Activated CD8-positive, alpha-beta T cell treated with anti-CD3 and anti-CD28 coated beads, Interleukin-2, amount 10 ng/mL, durations not matched to agents 7 days and 5 days (primary cell): ENCODE data around the gene DPP10. TPM values are rescaled to one million over a fixed set of nuclear protein-coding genes. Genes with fewer than 3 reads are reported as not detected.

Experiments used
- ATAC-seq: fragments of 150-1000 bp; cut with Tn5 transposase; one replicate; pipeline ENCODE4 v1.10.0; 2021; ENCODE audit warnings: moderate library complexity
- CTCF ChIA-PET: fragments of 350-600 bp; sonication (Branson Sonifier 250); formaldehyde crosslinking; loops from one replicate; lab custom pipeline; 2021; ENCODE audit warnings: antibody characterized with exemption; lab: Charles Lee
- POLR2A ChIA-PET: fragments of 350-600 bp; sonication (Branson Sonifier 250); formaldehyde crosslinking; loops from one replicate; lab custom pipeline; 2021; ENCODE audit warnings: antibody characterized with exemption; lab: Charles Lee
- DNase-seq: peaks from one replicate; pipeline ENCODE4 v3.0.0-alpha.2; 2020
- H3K27ac Mint-ChIP-seq: one replicate; pipeline ENCODE4 v1.8.0; 2021; ENCODE audit warnings: mild to moderate bottlenecking, mixed read lengths
- H3K27me3 Mint-ChIP-seq: one replicate; pipeline ENCODE4 v1.8.0; 2021; ENCODE audit warnings: low read depth, mixed read lengths
- H3K36me3 Mint-ChIP-seq: one replicate; pipeline ENCODE4 v1.8.0; 2021; ENCODE audit warnings: low read depth, mixed read lengths
- H3K4me1 Mint-ChIP-seq: one replicate; pipeline ENCODE4 v1.8.0; 2021; ENCODE audit warnings: low read depth, mixed read lengths
- H3K4me3 Mint-ChIP-seq: one replicate; pipeline ENCODE4 v1.8.0; 2021; ENCODE audit warnings: mild to moderate bottlenecking, mixed read lengths
- H3K9me3 Mint-ChIP-seq: one replicate; pipeline ENCODE4 v1.8.0; 2022; ENCODE audit warnings: mixed read lengths; ENCODE audit not compliant: insufficient read depth
- total RNA-seq, 2 experiments: library from RNA; stranded (reverse); gene quantifications; one replicate each; pipeline ENCODE4 v1.2.3, GENCODE V29; 2021

DPP10 gene
- total RNA-seq, 2 experiments from 2014 or later: not detected

- ATAC-seq (no peak), DNase-seq (no peak)
- Mint-ChIP-seq H3K9me3 (peaks cover 27% of the 10 kb centered on the region), H3K27ac (no peak overlapping the region), H3K27me3 (no peaks in the 10 kb centered on the region), H3K4me3 (no peak overlapping the region), H3K4me1 (no peaks in the 10 kb centered on the region), H3K36me3 (no peaks in the 10 kb centered on the region)
- POLR2A ChIA-PET: no interaction called here
- CTCF ChIA-PET: no interaction called here
Observed at GRCh38 chr2:115541814-115542213, 1099.4 kb downstream of the DPP10 start.

DNA sequence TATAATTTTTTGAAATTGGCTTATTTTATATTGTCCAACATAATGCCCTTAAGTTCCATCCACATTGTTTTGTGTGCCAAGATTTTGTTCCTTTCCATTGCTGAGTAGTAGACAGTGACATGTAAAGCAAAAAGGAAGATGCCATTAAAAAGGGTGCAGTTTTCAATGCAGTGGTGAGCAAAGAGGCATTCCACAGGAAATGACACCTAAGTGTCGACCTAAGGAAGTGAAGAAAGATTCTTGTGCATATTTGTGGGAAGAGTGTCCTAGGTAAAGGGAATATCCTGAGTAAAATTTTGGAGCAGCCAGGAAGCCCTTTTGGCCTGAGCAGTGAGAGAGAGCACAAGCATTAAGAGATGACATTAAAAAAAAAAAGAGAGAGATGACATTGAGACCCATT is 1099.9 kb downstream of the DPP10 start:
- ChIA-PET POLR2A (no interaction called here), CTCF (no interaction called here)
- no peaks in the 10 kb centered on the region for H3K27me3 Mint-ChIP-seq
- H3K36me3 Mint-ChIP-seq: no peaks in the 10 kb centered on the region
- H3K9me3 Mint-ChIP-seq: peaks cover 27% of the 10 kb centered on the region
- no peak for ATAC-seq
- no peak overlapping the region for H3K27ac Mint-ChIP-seq
- no peak for DNase-seq
- H3K4me1 Mint-ChIP-seq: no peaks in the 10 kb centered on the region
- H3K4me3 Mint-ChIP-seq: no peak overlapping the region

DNA sequence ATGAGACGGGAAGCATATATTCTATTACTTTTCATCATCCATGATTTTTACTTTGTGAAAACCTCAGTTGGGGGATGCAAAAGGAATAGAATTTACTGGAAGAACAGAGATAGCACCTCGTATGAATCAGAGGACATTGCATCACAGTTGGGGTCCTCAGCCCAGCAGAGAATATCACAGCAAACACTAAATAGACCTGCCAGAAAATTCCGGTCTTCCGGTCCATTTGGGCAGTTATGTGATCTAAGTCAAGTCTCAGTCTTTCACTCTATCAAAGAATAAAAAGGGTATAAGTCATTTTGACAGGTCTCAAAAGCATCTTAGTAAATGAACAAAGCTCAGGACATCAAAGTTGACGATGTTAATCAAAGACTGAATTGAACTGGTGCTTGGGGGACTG is 1100.6 kb downstream of the DPP10 start:
- ATAC-seq: no peak
- H3K36me3 Mint-ChIP-seq: no peaks in the 10 kb centered on the region

GRCh38 chr2:115543461-115543860 is 1101.0 kb downstream of the DPP10 start:
- H3K27me3 Mint-ChIP-seq: no peaks in the 10 kb centered on the region
- no peaks in the 10 kb centered on the region for H3K36me3 Mint-ChIP-seq
- H3K27ac Mint-ChIP-seq: no peak overlapping the region
- H3K4me1 Mint-ChIP-seq: no peaks in the 10 kb centered on the region
- H3K4me3 Mint-ChIP-seq: no peak overlapping the region
- H3K9me3 Mint-ChIP-seq: peaks cover 27% of the 10 kb centered on the region
- CTCF ChIA-PET: no interaction called here
- ATAC-seq: no peak
- no peak for DNase-seq
- POLR2A ChIA-PET: no interaction called here

More for the DNA sequence above, 1100.6 kb downstream of the DPP10 start:
- no peaks in the 10 kb centered on the region for H3K4me1 Mint-ChIP-seq
- DNase-seq: no peak
- peaks cover 27% of the 10 kb centered on the region for H3K9me3 Mint-ChIP-seq
- CTCF ChIA-PET: no interaction called here
- H3K4me3 Mint-ChIP-seq: no peak overlapping the region
- no peaks in the 10 kb centered on the region for H3K27me3 Mint-ChIP-seq
- POLR2A ChIA-PET: no interaction called here
- no peak overlapping the region for H3K27ac Mint-ChIP-seq

DNA sequence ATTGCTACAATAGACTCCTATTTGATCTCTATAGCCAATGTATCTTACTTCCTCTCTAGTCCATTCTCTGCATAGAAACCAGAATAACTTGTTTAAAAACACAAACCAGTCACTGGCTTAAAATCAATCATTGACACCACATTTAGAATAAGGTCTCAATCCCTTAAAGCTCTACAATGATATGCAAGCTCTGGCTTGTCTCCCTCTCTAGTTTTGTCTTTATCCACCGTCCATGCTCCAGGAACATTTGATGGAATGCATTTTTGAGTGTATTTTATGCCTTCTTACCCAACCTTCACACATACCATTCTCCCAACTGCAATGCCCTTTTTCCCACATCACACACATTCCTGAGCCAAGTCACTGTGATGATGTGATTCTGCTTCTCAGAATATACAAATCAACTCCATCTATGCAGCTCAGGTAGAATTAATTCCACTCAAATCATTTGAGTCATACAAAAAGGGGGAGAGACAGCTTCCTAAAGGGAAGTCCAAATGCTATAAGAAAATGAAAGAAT is 1107.2 kb downstream of the DPP10 start:
- Mint-ChIP-seq H3K4me1 (no peaks in the 10 kb centered on the region), H3K36me3 (no peaks in the 10 kb centered on the region), H3K4me3 (no peak overlapping the region), H3K27me3 (no peaks in the 10 kb centered on the region), H3K9me3 (peaks cover 9% of the 10 kb centered on the region), H3K27ac (no peak overlapping the region)
- ChIA-PET POLR2A (no interaction called here), CTCF (no interaction called here)
- DNase-seq (no peak), ATAC-seq (no peak)

DNA sequence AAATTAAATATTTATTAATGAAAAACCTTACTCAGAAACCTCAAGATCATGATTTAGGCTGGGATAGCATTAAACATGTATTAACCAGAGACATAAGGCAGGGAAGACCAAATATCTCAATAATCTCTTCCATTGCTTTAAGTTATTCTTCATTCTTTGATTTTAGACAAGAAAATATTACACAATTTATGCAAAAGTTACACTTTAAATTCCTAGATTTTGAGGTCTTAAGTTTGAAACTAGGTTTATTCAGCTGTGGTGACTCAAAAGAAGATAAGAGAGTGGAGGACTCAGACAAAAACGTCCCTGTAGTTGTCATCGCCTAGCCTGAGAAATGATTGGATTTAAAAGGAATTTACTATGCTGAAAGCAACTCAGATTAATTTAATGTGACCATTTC is 1110.3 kb downstream of the DPP10 start:
- Mint-ChIP-seq H3K4me1 (no peaks in the 10 kb centered on the region), H3K9me3 (no peaks in the 10 kb centered on the region), H3K27me3 (no peaks in the 10 kb centered on the region), H3K27ac (no peak overlapping the region), H3K36me3 (no peaks in the 10 kb centered on the region), H3K4me3 (no peak overlapping the region)
- ChIA-PET POLR2A (no interaction called here), CTCF (no interaction called here)
- DNase-seq (no peak), ATAC-seq (no peak)

- POLR2A ChIA-PET: no interaction called here
- Mint-ChIP-seq H3K4me1 (no peaks in the 10 kb centered on the region), H3K27ac (no peak overlapping the region), H3K27me3 (no peaks in the 10 kb centered on the region), H3K9me3 (no peaks in the 10 kb centered on the region), H3K36me3 (no peaks in the 10 kb centered on the region), H3K4me3 (no peak overlapping the region)
- ATAC-seq: no peak
- CTCF ChIA-PET: no interaction called here
- DNase-seq: no peak
Observed at GRCh38 chr2:115554153-115554552, 1111.7 kb downstream of the DPP10 start.

DNA sequence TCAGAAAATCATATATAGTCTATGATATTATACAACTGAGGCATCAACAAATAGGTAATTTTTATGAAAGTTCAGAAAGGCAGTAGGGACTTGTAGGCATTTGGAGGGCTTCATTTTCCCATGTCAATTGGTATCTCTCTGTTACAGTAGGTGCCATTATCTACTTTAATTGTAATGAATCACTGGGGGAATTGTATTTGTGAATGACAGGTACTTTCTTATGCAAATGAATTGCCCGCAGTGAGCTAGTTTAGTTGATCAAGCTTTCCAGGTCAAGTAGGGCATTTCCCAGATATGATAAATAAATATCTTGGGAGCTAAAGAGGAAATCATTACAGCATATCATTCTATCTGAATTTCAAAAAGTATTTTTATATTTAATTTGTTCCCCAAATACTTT is 1116.3 kb downstream of the DPP10 start:
- Mint-ChIP-seq H3K27me3 (no peaks in the 10 kb centered on the region), H3K9me3 (no peaks in the 10 kb centered on the region)

DNA sequence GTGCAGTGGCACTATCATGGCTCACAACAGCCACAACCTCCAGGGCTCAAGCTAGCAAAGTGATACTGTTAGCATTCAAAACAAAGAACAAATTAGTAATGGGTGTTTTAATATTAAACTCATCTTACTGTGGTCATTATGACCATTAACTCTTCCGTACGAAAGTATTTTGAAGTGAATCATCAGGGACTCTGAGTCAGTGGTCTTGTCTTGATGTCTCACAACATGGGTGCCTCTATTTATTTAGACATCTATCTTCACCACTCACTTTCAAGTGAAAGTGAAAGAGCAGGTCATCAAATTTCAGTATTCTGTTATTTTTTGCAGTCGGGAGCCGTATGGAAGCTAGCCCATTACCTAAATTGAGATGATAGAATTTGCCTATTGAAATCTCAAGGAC is 1118.2 kb downstream of the DPP10 start:
- no peak for ATAC-seq
- CTCF ChIA-PET: no interaction called here

More for the DNA sequence above, 1116.3 kb downstream of the DPP10 start:
- Mint-ChIP-seq H3K36me3 (no peaks in the 10 kb centered on the region), H3K4me3 (no peak overlapping the region), H3K4me1 (no peaks in the 10 kb centered on the region), H3K27ac (no peak overlapping the region)
- no peak for ATAC-seq
- DNase-seq: no peak
- CTCF ChIA-PET: no interaction called here
- POLR2A ChIA-PET: no interaction called here

GRCh38 chr2:115568643-115569042 is 1126.2 kb downstream of the DPP10 start:
- CTCF ChIA-PET: no interaction called here
- H3K4me1 Mint-ChIP-seq: no peaks in the 10 kb centered on the region
- POLR2A ChIA-PET: no interaction called here
- no peak overlapping the region for H3K4me3 Mint-ChIP-seq
- DNase-seq (no peak), ATAC-seq (no peak)
- H3K36me3 Mint-ChIP-seq: peaks cover 2% of the 10 kb centered on the region
- peaks cover 16% of the 10 kb centered on the region for H3K9me3 Mint-ChIP-seq
- H3K27ac Mint-ChIP-seq: no peak overlapping the region
- no peaks in the 10 kb centered on the region for H3K27me3 Mint-ChIP-seq

More for the DNA sequence above, 1118.2 kb downstream of the DPP10 start:
- H3K4me1 Mint-ChIP-seq: no peaks in the 10 kb centered on the region
- DNase-seq: no peak
- H3K4me3 Mint-ChIP-seq: no peak overlapping the region
- H3K9me3 Mint-ChIP-seq: peaks cover 5% of the 10 kb centered on the region
- H3K36me3 Mint-ChIP-seq: no peaks in the 10 kb centered on the region
- H3K27me3 Mint-ChIP-seq: no peaks in the 10 kb centered on the region
- H3K27ac Mint-ChIP-seq: no peak overlapping the region
- POLR2A ChIA-PET: no interaction called here

GRCh38 chr2:115569547-115569946 is 1127.1 kb downstream of the DPP10 start:
- H3K4me1 Mint-ChIP-seq: no peaks in the 10 kb centered on the region
- no peak overlapping the region for H3K4me3 Mint-ChIP-seq
- DNase-seq (no peak), ATAC-seq (no peak)
- ChIA-PET CTCF (no interaction called here), POLR2A (no interaction called here)
- peaks cover 12% of the 10 kb centered on the region for H3K9me3 Mint-ChIP-seq
- no peak overlapping the region for H3K27ac Mint-ChIP-seq
- H3K36me3 Mint-ChIP-seq: peaks cover 2% of the 10 kb centered on the region
- no peaks in the 10 kb centered on the region for H3K27me3 Mint-ChIP-seq

GRCh38 chr2:115572746-115573145 is 1130.3 kb downstream of the DPP10 start:
- Mint-ChIP-seq H3K4me1 (no peaks in the 10 kb centered on the region), H3K9me3 (peaks cover 7% of the 10 kb centered on the region), H3K36me3 (peaks cover 2% of the 10 kb centered on the region), H3K4me3 (no peak overlapping the region), H3K27me3 (no peaks in the 10 kb centered on the region), H3K27ac (no peak overlapping the region)
- ATAC-seq (no peak), DNase-seq (no peak)
- ChIA-PET CTCF (no interaction called here), POLR2A (no interaction called here)

GRCh38 chr2:115573756-115574155 is 1131.3 kb downstream of the DPP10 start:
- Mint-ChIP-seq H3K27me3 (no peaks in the 10 kb centered on the region), H3K9me3 (peaks cover 3% of the 10 kb centered on the region), H3K4me1 (no peaks in the 10 kb centered on the region), H3K27ac (no peak overlapping the region), H3K36me3 (no peaks in the 10 kb centered on the region), H3K4me3 (no peak overlapping the region)
- ATAC-seq (no peak), DNase-seq (no peak)
- CTCF ChIA-PET: no interaction called here
- POLR2A ChIA-PET: no interaction called here
